ENCODE data around the gene CLEC14A. TPM values are rescaled to one million over a fixed set of nuclear protein-coding genes. Genes with fewer than 3 reads are reported as not detected.

The CLEC14A gene
- total RNA-seq, 1 donor from 2014 or later, result 192 TPM

GRCh38 chr14:38208618-38209562 lies 47.0 kb downstream of the CLEC14A start:
- no peaks in the 10 kb centered on the region for H3K36me3 ChIP-seq
- H3K9me3 ChIP-seq, result peaks cover 0 to 4% of the 10 kb centered on the region in 2 donors
- H3K27ac ChIP-seq, result no peak overlapping the region
- DNase-seq (ENCODE audit: low spot score in 2 of 2), result no peak
- H3K27me3 ChIP-seq, result no peaks in the 10 kb centered on the region
- H3K4me1 ChIP-seq, result peaks cover 0 to 20% of the 10 kb centered on the region in 2 donors
- intact Hi-C loops (cut with DNase I), result no loop called here
- TF ChIP-seq, protein P1, sequence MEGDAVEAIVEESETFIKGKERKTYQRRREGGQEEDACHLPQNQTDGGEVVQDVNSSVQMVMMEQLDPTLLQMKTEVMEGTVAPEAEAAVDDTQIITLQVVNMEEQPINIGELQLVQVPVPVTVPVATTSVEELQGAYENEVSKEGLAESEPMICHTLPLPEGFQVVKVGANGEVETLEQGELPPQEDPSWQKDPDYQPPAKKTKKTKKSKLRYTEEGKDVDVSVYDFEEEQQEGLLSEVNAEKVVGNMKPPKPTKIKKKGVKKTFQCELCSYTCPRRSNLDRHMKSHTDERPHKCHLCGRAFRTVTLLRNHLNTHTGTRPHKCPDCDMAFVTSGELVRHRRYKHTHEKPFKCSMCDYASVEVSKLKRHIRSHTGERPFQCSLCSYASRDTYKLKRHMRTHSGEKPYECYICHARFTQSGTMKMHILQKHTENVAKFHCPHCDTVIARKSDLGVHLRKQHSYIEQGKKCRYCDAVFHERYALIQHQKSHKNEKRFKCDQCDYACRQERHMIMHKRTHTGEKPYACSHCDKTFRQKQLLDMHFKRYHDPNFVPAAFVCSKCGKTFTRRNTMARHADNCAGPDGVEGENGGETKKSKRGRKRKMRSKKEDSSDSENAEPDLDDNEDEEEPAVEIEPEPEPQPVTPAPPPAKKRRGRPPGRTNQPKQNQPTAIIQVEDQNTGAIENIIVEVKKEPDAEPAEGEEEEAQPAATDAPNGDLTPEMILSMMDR (IDR thresholded peaks at IDR 0.05), result peak in 2 of 3 experiments; percentile 24 to 28
- H3K4me3 ChIP-seq, result peak overlapping the region; percentile 44 to 65

- peaks cover 0 to 4% of the 10 kb centered on the region in 2 donors for H3K9me3 ChIP-seq
- H3K4me3 ChIP-seq, result peak within 1 kb of the TSS; percentile 44 to 65
- intact Hi-C loops (cut with DNase I), result no loop called here
- TF ChIP-seq, protein P1 (IDR thresholded peaks at IDR 0.05), result no peak
- no peaks in the 10 kb centered on the region for H3K36me3 ChIP-seq
- H3K4me1 ChIP-seq, result peaks cover 0 to 20% of the 10 kb centered on the region in 2 donors
- no peak within 1 kb of the TSS for H3K27ac ChIP-seq
- no peak for DNase-seq (ENCODE audit: low spot score in 2 of 2)
- no peaks in the 10 kb centered on the region for H3K27me3 ChIP-seq
Measured at GRCh38 chr14:38207736-38208617, 47.9 kb downstream of the CLEC14A start, which contains the start of gene SSTR1. Gene SSTR1 (plus strand): TSS chr14:38207904. CDS start chr14:38209390, 1,486 bp downstream.

DNA sequence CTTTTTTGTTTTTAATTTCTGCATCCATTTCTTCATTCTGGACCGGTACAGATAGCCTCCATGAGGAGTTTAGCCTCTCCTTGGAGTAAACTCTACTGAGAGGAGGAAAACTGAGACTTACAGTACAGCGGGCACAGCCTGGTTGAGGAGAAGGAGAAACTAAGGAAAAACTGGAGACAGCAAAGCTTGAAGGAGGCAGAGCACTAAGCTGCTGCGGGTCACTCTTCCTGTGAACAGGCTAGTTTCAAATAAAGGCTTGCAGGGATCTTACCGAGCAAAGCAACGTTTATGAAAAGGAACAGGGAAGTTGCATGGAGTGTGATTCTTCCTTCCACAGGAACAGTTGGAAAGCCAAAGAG lies 48.5 kb downstream of the CLEC14A start:
- TF ChIP-seq, protein P1 (IDR thresholded peaks at IDR 0.05), result no peak
- no peak overlapping the region for H3K27ac ChIP-seq
- no peak for DNase-seq (ENCODE audit: low spot score in 2 of 2)
- intact Hi-C loops (cut with DNase I), result no loop called here
- H3K9me3 ChIP-seq, result peaks cover 0 to 4% of the 10 kb centered on the region in 2 donors
- no peaks in the 10 kb centered on the region for H3K36me3 ChIP-seq
- H3K4me1 ChIP-seq, result peaks cover 0 to 20% of the 10 kb centered on the region in 2 donors
- H3K4me3 ChIP-seq, result peak overlapping the region in 1 of 2 donors; percentile 65
- no peaks in the 10 kb centered on the region for H3K27me3 ChIP-seq

DNA sequence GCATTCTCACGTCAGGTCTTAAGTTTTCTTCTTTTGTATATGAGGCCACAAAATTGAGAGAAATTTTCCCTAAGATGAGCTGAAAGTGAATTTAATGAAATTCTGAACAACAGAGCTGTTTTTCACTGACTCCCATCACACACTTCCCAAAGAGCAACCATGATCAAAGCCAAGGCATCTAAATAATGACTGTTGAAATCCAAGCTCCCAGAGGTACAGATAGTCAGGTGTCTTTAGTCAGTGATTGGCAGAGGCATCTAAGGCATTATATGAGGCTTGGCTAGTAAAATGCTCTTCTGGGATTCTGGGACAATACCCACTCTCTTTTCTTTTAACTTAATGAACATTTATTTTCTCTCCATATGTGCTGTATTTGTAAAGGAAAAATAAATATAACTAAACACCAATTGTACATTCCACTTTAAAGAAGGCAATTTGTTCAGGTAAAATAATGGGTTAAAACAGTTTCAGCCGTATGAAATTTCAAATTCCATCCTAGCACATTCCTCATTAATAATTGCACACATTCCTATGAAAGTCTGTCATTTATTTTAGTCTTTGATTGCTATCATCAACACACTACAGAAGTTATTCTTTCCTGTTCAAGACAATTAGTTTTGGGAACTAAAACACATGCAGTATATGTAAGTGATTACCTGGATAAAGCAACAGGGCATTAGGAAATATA lies 49.1 kb downstream of the CLEC14A start:
- H3K9me3 ChIP-seq, result peaks cover 0 to 4% of the 10 kb centered on the region in 2 donors
- intact Hi-C loops (cut with DNase I), result no loop called here
- H3K4me1 ChIP-seq, result peaks cover 0 to 20% of the 10 kb centered on the region in 2 donors
- no peak overlapping the region for H3K4me3 ChIP-seq
- TF ChIP-seq, protein P1 (IDR thresholded peaks at IDR 0.05), result no peak
- no peaks in the 10 kb centered on the region for H3K36me3 ChIP-seq
- no peak for DNase-seq (ENCODE audit: low spot score in 2 of 2)
- H3K27ac ChIP-seq, result no peak overlapping the region
- no peaks in the 10 kb centered on the region for H3K27me3 ChIP-seq

Measured in ascending aorta (tissue), 2 donors.